ENCODE results near the gene MCAM.

Gene MCAM

DNA sequence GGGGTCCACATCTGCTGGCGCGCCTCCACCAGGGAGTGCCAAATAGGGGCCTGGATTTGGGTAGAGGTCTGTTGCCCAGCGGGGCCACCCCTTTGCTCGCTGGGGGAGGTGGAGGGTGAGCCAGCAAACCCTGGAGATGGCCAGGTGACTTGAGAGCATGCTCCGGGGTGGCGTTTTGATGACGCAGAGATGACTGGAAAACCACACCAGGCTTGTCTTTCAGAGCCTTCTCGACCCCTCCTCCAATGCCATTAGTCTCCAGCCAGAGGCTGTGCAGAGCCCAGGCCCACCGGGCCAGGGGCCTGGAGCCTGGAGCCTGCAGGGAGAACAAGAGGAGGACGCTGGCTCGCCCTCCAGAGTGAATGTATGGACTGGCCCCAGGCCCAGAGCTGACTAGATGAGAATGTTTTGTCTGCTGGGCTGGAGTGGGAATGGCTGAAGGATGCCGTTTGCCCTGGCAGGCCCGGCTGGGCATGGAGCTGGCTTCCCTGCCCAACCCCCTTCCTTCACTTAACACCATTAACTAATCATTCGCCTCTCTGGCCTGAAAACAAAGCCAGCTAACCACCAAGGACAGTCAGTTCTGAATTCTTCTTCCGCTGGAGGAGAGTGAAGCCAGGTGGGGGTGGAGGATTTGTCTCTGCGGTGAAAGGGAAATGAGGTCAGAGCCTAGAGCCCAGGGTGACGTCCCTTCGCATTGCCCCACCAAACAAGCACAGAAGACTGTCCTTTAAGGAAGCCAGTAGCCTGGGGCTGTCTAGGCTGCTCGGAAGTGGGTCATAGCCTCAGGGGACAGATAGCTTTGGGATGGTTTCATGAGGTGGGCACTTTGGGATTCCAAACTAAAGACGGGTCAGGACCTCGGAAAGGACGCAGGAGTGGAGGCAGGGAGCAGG is 1.6 kb upstream of the MCAM start:
- TF ChIP-seq EP300 (IDR thresholded peaks at IDR 0.05; ENCODE audit: borderline replicate concordance) (no peak), TCF12 (IDR thresholded peaks at IDR 0.05; ENCODE audit: low read depth) (no peak), FOXM1 (IDR thresholded peaks at IDR 0.05; ENCODE audit: borderline replicate concordance, low read depth) (no peak), YY1 (IDR thresholded peaks at IDR 0.05; ENCODE audit: low read depth) (no peak), NFIC (IDR thresholded peaks at IDR 0.05) (no peak), TAF1 (IDR thresholded peaks at IDR 0.05; ENCODE audit: low read depth) (no peak), CEBPB (IDR thresholded peaks at IDR 0.05) (no peak), TEAD4 (IDR thresholded peaks at IDR 0.05) (no peak), CREB1 (IDR thresholded peaks at IDR 0.05; ENCODE audit: low read depth) (no peak), RAD21 (IDR thresholded peaks at IDR 0.05; ENCODE audit: low read depth) (no peak), ZBTB7A (IDR thresholded peaks at IDR 0.05; ENCODE audit: low read depth) (no peak), EGR1 (IDR thresholded peaks at IDR 0.05) (no peak)
- TF ChIP-seq, protein P1, sequence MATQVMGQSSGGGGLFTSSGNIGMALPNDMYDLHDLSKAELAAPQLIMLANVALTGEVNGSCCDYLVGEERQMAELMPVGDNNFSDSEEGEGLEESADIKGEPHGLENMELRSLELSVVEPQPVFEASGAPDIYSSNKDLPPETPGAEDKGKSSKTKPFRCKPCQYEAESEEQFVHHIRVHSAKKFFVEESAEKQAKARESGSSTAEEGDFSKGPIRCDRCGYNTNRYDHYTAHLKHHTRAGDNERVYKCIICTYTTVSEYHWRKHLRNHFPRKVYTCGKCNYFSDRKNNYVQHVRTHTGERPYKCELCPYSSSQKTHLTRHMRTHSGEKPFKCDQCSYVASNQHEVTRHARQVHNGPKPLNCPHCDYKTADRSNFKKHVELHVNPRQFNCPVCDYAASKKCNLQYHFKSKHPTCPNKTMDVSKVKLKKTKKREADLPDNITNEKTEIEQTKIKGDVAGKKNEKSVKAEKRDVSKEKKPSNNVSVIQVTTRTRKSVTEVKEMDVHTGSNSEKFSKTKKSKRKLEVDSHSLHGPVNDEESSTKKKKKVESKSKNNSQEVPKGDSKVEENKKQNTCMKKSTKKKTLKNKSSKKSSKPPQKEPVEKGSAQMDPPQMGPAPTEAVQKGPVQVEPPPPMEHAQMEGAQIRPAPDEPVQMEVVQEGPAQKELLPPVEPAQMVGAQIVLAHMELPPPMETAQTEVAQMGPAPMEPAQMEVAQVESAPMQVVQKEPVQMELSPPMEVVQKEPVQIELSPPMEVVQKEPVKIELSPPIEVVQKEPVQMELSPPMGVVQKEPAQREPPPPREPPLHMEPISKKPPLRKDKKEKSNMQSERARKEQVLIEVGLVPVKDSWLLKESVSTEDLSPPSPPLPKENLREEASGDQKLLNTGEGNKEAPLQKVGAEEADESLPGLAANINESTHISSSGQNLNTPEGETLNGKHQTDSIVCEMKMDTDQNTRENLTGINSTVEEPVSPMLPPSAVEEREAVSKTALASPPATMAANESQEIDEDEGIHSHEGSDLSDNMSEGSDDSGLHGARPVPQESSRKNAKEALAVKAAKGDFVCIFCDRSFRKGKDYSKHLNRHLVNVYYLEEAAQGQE (IDR thresholded peaks at IDR 0.05; ENCODE audit: low read depth), result no peak
- TF ChIP-seq, protein P2, sequence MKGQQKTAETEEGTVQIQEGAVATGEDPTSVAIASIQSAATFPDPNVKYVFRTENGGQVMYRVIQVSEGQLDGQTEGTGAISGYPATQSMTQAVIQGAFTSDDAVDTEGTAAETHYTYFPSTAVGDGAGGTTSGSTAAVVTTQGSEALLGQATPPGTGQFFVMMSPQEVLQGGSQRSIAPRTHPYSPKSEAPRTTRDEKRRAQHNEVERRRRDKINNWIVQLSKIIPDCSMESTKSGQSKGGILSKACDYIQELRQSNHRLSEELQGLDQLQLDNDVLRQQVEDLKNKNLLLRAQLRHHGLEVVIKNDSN (IDR thresholded peaks at IDR 0.05), result no peak
- TF ChIP-seq, protein P3, sequence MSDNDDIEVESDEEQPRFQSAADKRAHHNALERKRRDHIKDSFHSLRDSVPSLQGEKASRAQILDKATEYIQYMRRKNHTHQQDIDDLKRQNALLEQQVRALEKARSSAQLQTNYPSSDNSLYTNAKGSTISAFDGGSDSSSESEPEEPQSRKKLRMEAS (IDR thresholded peaks at IDR 0.05), result no peak

DNA sequence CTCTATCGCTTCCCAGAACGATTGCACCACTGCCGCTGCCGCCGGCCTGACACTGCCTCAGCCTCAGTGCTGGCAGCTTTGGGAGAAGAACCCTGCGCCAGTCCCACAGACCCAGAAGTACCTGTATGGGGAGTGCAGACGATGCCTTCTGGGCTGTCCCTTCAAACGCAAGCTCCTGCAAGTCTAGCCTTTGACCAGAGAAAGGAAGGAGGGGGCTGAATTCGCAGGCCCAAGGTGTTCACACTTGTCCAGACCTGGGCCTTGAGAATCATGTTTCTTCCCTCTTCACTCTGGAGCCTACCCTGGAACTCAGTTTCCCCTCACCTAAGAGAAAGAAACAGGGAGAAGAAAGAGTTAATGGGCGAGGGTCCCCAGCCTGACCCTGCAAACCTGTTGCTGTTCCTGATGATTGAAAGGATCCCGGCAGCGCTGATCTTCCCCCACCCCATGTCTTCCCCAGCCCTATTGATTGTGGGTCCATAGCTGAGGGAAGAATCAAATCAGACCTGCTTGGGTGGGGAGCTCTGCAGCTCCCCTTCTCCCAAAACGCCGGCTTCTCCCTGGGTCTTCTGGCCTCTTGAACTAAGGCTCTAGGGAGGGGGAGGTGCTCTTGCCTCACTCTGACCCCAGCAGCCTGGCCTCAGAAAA is 786 bp upstream of the MCAM start:
- TF ChIP-seq FOXM1 (IDR thresholded peaks at IDR 0.05; ENCODE audit: borderline replicate concordance, low read depth) (no peak), YY1 (IDR thresholded peaks at IDR 0.05; ENCODE audit: low read depth) (no peak), EGR1 (IDR thresholded peaks at IDR 0.05) (no peak), TAF1 (IDR thresholded peaks at IDR 0.05; ENCODE audit: low read depth) (no peak), TEAD4 (IDR thresholded peaks at IDR 0.05) (no peak), NFIC (IDR thresholded peaks at IDR 0.05) (no peak), RAD21 (IDR thresholded peaks at IDR 0.05; ENCODE audit: low read depth) (no peak), EP300 (IDR thresholded peaks at IDR 0.05; ENCODE audit: borderline replicate concordance) (no peak), CREB1 (IDR thresholded peaks at IDR 0.05; ENCODE audit: low read depth) (no peak), TCF12 (IDR thresholded peaks at IDR 0.05; ENCODE audit: low read depth) (no peak), CEBPB (IDR thresholded peaks at IDR 0.05) (no peak)
- TF ChIP-seq, protein P1 (IDR thresholded peaks at IDR 0.05; ENCODE audit: low read depth), result no peak
- TF ChIP-seq, protein P2 (IDR thresholded peaks at IDR 0.05), result no peak
- TF ChIP-seq, protein P3 (IDR thresholded peaks at IDR 0.05), result no peak

DNA sequence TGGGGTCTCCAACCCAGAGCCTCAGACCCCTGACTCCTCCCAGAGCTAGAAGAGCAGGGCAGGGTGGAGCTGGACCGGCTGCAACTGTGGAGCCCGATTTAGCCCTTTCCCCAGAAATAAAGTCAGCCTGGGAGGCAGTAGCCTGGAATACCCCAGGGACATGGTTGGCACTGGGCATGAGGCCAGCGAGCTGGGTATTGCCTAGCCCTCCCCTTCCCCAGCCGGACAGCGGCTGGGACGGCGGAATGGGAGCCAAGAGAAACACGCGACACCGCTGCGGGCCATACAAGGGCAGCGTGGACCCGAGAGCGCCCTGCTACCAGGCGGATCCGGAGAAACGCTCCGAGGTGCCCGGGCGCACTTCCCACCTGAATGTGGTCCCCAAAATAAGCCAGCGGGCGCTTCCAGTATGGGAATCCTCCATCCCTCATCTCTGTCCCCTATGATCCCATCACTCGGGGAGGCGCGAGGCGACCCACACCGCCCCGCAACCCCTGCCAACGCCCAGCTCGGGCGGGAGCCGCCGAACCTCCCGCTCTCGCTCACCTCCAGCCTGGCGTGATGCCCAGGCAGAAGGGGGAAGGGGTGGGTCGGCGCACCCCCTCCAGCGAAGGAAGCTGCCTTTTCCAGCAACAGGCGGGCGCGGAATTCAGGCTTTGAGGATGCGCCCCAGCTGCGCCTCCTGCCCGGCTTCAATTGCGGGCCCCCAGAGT is 758 bp downstream of the MCAM start:
- TF ChIP-seq CEBPB (IDR thresholded peaks at IDR 0.05), result no peak
- peak; percentile 57 for TF ChIP-seq NFIC (IDR thresholded peaks at IDR 0.05)
- TF ChIP-seq, protein P3 (IDR thresholded peaks at IDR 0.05), result no peak
- no peak for TF ChIP-seq FOXM1 (IDR thresholded peaks at IDR 0.05; ENCODE audit: borderline replicate concordance, low read depth)
- 0 out of 2 replicates have a peak, but pooled peaks have one; percentile 12 for TF ChIP-seq TCF12 (IDR thresholded peaks at IDR 0.05; ENCODE audit: low read depth)
- TF ChIP-seq EGR1 (IDR thresholded peaks at IDR 0.05), result no peak

DNA sequence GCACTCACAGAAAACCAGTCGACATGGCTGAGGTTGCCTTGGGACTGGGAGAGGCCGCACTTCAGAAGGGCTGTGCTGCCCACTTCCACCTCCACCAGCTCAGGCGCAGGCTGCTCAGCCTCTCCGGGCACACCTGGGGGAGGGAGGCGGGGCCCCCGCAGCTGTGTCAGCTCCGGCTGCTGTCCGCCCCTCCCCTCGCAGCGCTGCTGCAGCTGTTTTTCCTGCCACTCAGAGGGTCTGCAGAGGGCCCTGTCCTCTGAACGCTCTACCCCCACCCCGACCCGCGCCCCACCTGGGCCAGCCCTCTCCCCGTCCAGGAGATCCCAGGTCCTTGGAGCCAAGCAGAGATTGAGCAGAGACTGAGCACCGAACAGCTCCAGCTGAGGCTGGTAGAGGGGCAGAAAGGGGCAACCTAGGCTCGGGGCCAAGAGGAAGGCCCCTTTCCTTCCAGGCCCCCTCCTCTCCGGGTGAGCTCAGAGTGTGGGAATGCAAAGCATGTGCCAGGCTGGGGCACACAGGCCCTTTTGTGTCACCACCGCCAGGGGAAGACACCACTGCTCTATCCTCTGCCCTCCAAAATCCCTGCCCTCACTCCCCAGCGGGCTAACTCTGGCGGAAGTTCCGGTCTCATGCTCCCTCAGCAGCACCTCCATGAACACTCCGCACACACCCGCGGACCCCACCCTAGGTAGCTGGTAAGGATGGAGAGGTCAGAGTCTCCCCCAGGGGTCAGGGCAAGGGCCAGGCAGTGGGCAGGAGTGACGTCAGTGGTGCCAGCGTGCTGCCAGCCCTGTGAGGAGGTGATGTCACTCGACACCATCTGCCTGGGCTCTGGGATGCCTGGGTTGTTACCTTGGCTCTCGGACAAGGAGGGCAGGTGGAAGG is 1.6 kb downstream of the MCAM start:
- TF ChIP-seq NFIC (IDR thresholded peaks at IDR 0.05) (no peak), CREB1 (IDR thresholded peaks at IDR 0.05; ENCODE audit: low read depth) (no peak), CEBPB (IDR thresholded peaks at IDR 0.05) (no peak), ZBTB7A (IDR thresholded peaks at IDR 0.05; ENCODE audit: low read depth) (no peak), EGR1 (IDR thresholded peaks at IDR 0.05) (no peak), RAD21 (IDR thresholded peaks at IDR 0.05; ENCODE audit: low read depth) (no peak), TEAD4 (IDR thresholded peaks at IDR 0.05) (no peak), TAF1 (IDR thresholded peaks at IDR 0.05; ENCODE audit: low read depth) (no peak), YY1 (IDR thresholded peaks at IDR 0.05; ENCODE audit: low read depth) (no peak), FOXM1 (IDR thresholded peaks at IDR 0.05; ENCODE audit: borderline replicate concordance, low read depth) (no peak), EP300 (IDR thresholded peaks at IDR 0.05; ENCODE audit: borderline replicate concordance) (no peak), TCF12 (IDR thresholded peaks at IDR 0.05; ENCODE audit: low read depth) (no peak)
- TF ChIP-seq, protein P2 (IDR thresholded peaks at IDR 0.05), result no peak
- TF ChIP-seq, protein P3 (IDR thresholded peaks at IDR 0.05), result no peak
- TF ChIP-seq, protein P1 (IDR thresholded peaks at IDR 0.05; ENCODE audit: low read depth), result no peak
